Measurements from ENCODE around the gene SEC24B.

- TF ChIP-seq FOXM1 (IDR thresholded peaks at IDR 0.05; ENCODE audit: borderline replicate concordance) (no peak), PKNOX1 (IDR thresholded peaks at IDR 0.05) (no peak), SP1 (IDR thresholded peaks at IDR 0.05) (no peak), NFRKB (IDR thresholded peaks at IDR 0.05) (no peak), ZNF384 (IDR thresholded peaks at IDR 0.05) (no peak), BHLHE40 (IDR thresholded peaks at IDR 0.05; ENCODE audit: borderline replicate concordance) (no peak), HDGF (IDR thresholded peaks at IDR 0.05; ENCODE audit: borderline replicate concordance) (no peak)
Measured at GRCh38 chr4:109435635-109436034, 2.0 kb downstream of the SEC24B start.

Data from HEK293T (cell line).